Measurements from ENCODE around the gene SSTR1. TPM values are rescaled to one million over a fixed set of nuclear protein-coding genes. Genes with fewer than 3 reads are reported as not detected.

SSTR1 gene
- total RNA-seq, 2 donors from 2014 or later = not detected

DNA sequence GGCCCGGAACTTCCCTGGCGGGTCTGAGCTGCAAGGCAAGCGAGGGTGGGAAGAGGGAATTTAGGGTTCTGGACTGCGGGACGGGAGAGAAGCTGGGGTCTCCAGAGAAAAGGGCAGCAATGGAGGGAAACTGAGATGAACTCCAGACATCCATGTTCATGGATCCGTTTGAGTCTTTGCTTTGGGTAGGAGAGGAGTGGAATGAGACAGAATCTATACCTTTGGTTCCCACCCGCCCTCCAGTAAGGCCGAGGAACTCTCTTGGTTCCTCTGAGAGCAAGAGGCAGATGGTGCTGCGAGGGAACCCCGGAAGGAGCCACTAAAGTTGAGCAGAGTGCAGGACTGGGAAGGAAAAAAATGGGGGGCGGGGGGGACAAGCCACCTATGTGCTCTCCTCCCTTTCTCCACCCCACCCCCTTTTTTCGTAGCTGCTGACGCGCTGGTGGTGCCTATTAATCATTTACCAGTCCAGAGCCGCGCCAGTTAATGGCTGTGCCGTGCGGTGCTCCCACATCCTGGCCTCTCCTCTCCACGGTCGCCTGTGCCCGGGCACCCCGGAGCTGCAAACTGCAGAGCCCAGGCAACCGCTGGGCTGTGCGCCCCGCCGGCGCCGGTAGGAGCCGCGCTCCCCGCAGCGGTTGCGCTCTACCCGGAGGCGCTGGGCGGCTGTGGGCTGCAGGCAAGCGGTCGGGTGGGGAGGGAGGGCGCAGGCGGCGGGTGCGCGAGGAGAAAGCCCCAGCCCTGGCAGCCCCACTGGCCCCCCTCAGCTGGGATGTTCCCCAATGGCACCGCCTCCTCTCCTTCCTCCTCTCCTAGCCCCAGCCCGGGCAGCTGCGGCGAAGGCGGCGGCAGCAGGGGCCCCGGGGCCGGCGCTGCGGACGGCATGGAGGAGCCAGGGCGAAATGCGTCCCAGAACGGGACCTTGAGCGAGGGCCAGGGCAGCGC lies 1.2 kb downstream of the SSTR1 start:
- Mint-ChIP-seq H3K36me3 (ENCODE audit: low read depth) (peaks cover 11% of the 10 kb centered on the region), H3K27ac (no peak overlapping the region), H3K4me3 (peak overlapping the region; percentile 62), H3K27me3 (peaks cover 52% of the 10 kb centered on the region), H3K9me3 (peaks cover 4% of the 10 kb centered on the region), H3K4me1 (peaks cover 6% of the 10 kb centered on the region)
- ATAC-seq (replicated peaks) = peak; percentile 23

- peaks cover 4% of the 10 kb centered on the region for H3K9me3 Mint-ChIP-seq
- peaks cover 56% of the 10 kb centered on the region for H3K27me3 Mint-ChIP-seq
- H3K4me1 Mint-ChIP-seq = peaks cover 6% of the 10 kb centered on the region
- peak overlapping the region; percentile 31 for H3K4me3 Mint-ChIP-seq
- peaks cover 11% of the 10 kb centered on the region for H3K36me3 Mint-ChIP-seq (ENCODE audit: low read depth)
- H3K27ac Mint-ChIP-seq = no peak overlapping the region
- peak; percentile 37 for ATAC-seq (replicated peaks)
Observed at GRCh38 chr14:38209572-38210557, 2.2 kb downstream of the SSTR1 start.

- ATAC-seq (replicated peaks) = peak; percentile 6
- Mint-ChIP-seq H3K4me1 (peaks cover 6% of the 10 kb centered on the region), H3K4me3 (peak overlapping the region; percentile 31), H3K9me3 (peaks cover 4% of the 10 kb centered on the region), H3K27me3 (peaks cover 54% of the 10 kb centered on the region), H3K36me3 (ENCODE audit: low read depth) (peaks cover 11% of the 10 kb centered on the region), H3K27ac (no peak overlapping the region)
Observed at GRCh38 chr14:38210587-38211216, 3.0 kb downstream of the SSTR1 start.

DNA sequence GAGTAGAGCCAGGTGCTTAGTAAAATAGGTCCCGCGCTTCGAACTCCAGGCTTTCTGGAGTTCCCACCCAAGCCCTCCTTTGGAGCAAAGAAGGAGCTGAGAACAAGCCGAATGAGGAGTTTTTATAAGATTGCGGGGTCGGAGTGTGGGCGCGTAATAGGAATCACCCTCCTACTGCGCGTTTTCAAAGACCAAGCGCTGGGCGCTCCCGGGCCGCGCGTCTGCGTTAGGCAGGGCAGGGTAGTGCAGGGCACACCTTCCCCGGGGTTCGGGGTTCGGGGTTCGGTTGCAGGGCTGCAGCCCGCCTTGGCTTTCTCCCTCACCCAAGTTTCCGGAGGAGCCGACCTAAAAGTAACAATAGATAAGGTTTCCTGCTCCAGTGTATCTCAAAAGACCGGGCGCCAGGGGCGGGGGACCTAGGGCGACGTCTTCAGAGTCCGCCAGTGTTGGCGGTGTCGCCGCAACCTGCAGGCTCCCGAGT lies 3.6 kb downstream of the SSTR1 start:
- no peak for ATAC-seq (replicated peaks)
- H3K36me3 Mint-ChIP-seq (ENCODE audit: low read depth) = peaks cover 11% of the 10 kb centered on the region
- H3K4me3 Mint-ChIP-seq = peak overlapping the region; percentile 5
- peaks cover 51% of the 10 kb centered on the region for H3K27me3 Mint-ChIP-seq
- H3K4me1 Mint-ChIP-seq = peaks cover 6% of the 10 kb centered on the region
- H3K27ac Mint-ChIP-seq = no peak overlapping the region
- H3K9me3 Mint-ChIP-seq = no peaks in the 10 kb centered on the region

DNA sequence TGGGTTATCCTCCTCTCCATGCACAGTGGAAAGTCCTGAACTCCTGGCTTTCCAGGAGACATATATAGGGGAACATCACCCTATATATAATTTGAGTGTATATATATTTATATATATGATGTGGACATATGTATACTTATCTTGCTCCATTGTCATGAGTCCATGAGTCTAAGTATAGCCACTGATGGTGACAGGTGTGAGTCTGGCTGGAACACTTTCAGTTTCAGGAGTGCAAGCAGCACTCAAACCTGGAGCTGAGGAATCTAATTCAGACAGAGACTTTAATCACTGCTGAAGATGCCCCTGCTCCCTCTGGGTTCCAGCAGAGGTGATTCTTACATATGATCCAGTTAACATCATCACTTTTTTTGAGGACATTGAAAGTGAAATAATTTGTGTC lies 4.4 kb downstream of the SSTR1 start:
- Mint-ChIP-seq H3K4me1 (peaks cover 6% of the 10 kb centered on the region), H3K4me3 (peak overlapping the region; percentile 5), H3K36me3 (ENCODE audit: low read depth) (peaks cover 11% of the 10 kb centered on the region), H3K9me3 (no peaks in the 10 kb centered on the region), H3K27ac (no peak overlapping the region), H3K27me3 (peaks cover 47% of the 10 kb centered on the region)
- no peak for ATAC-seq (replicated peaks)

DNA sequence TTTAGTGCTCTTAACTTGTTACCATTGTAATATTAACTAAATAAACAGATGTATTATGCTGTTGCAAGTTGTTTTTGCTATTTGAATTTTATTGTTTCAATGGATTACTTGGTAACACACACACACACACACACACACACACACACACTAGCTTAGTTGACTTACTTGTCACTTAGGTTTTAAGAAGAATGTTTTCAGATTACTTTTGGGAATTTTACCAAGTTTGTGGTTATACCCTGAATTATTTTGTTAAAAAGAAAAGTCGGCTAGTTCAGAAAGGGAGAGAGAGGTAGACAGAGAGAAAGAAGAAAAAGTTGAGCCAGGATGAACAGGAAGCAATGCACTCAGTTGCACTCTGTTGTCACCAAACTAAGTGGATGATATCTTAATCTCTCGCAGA lies 5.3 kb downstream of the SSTR1 start:
- peaks cover 38% of the 10 kb centered on the region for H3K27me3 Mint-ChIP-seq
- ATAC-seq (replicated peaks) = no peak
- H3K36me3 Mint-ChIP-seq (ENCODE audit: low read depth) = peaks cover 11% of the 10 kb centered on the region
- no peak overlapping the region for H3K4me3 Mint-ChIP-seq
- H3K9me3 Mint-ChIP-seq = no peaks in the 10 kb centered on the region
- peaks cover 6% of the 10 kb centered on the region for H3K4me1 Mint-ChIP-seq
- H3K27ac Mint-ChIP-seq = no peak overlapping the region

DNA sequence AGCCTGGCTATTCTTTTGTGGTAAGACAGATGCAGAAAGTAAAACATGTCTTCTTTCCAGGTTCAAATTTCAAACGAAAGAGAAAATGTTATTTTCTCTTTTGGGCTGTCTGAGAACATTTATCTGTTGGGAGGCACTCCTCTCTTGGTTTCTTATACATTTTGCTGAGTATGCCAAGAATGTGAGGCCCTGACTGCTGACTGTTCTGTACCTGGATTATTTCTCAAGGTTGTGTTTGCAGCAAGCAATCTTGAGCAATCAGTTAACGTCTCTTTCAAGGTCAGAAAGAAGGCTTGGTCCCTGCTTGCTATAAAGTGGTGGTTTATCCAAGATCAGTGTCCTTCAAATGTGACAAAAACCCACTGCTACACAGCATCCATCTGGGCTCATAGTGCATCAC lies 9.8 kb downstream of the SSTR1 start:
- Mint-ChIP-seq H3K4me1 (no peaks in the 10 kb centered on the region), H3K36me3 (ENCODE audit: low read depth) (no peaks in the 10 kb centered on the region), H3K27ac (no peak overlapping the region), H3K9me3 (no peaks in the 10 kb centered on the region), H3K27me3 (peaks cover 7% of the 10 kb centered on the region), H3K4me3 (no peak overlapping the region)
- ATAC-seq (replicated peaks) = no peak

- Mint-ChIP-seq H3K36me3 (ENCODE audit: low read depth) (no peaks in the 10 kb centered on the region), H3K27ac (no peak overlapping the region), H3K4me3 (no peak overlapping the region), H3K9me3 (no peaks in the 10 kb centered on the region), H3K4me1 (no peaks in the 10 kb centered on the region), H3K27me3 (no peaks in the 10 kb centered on the region)
- ATAC-seq (replicated peaks) = no peak
Observed at GRCh38 chr14:38221077-38221476, 13.4 kb downstream of the SSTR1 start.

DNA sequence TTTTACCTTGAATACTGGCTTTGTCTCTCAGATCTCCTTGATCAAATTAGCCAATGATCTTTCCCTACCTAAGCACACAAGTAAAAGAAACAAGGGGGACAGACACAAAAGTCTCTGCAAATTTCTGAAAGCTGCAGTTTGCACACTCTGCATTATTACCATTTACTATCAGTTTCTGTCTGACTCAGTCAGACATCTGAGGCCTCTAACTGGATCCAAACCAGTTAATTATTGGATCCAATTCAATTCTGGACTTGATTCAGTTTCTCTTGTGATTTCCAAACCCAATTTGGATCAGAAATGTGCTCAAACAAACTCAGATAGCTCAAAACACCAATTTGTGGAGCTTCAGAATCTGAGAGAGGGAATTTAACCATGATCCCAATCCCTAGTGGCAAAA lies 16.6 kb downstream of the SSTR1 start:
- Mint-ChIP-seq H3K4me3 (no peak overlapping the region), H3K27ac (no peak overlapping the region), H3K9me3 (no peaks in the 10 kb centered on the region), H3K27me3 (no peaks in the 10 kb centered on the region), H3K36me3 (ENCODE audit: low read depth) (no peaks in the 10 kb centered on the region), H3K4me1 (no peaks in the 10 kb centered on the region)
- no peak for ATAC-seq (replicated peaks)

GRCh38 chr14:38225946-38226345 lies 18.2 kb downstream of the SSTR1 start:
- no peaks in the 10 kb centered on the region for H3K9me3 Mint-ChIP-seq
- H3K4me3 Mint-ChIP-seq = no peak overlapping the region
- H3K27me3 Mint-ChIP-seq = no peaks in the 10 kb centered on the region
- H3K36me3 Mint-ChIP-seq (ENCODE audit: low read depth) = no peaks in the 10 kb centered on the region
- H3K4me1 Mint-ChIP-seq = no peaks in the 10 kb centered on the region
- no peak overlapping the region for H3K27ac Mint-ChIP-seq
- no peak for ATAC-seq (replicated peaks)

DNA sequence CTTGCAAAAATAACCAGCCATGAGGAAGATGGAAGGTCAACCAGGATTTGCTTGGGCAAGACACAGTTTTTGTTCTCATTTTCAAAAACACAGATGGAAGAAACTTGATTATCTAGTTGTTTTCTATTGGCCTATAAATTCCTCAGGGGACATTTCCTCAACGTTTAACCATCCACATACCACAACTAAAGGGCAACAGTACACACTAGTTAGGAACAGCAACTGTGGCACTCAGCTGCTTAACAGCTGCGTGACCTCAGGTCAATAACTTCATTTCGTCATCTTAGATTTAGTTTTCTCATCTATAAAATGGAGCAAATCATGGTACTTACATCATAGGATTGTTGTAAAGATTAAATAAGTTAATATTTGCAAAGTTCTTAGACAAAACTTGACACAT lies 18.7 kb downstream of the SSTR1 start:
- Mint-ChIP-seq H3K4me3 (no peak overlapping the region), H3K9me3 (no peaks in the 10 kb centered on the region), H3K4me1 (no peaks in the 10 kb centered on the region), H3K36me3 (ENCODE audit: low read depth) (no peaks in the 10 kb centered on the region), H3K27me3 (no peaks in the 10 kb centered on the region), H3K27ac (no peak overlapping the region)
- ATAC-seq (replicated peaks) = no peak

DNA sequence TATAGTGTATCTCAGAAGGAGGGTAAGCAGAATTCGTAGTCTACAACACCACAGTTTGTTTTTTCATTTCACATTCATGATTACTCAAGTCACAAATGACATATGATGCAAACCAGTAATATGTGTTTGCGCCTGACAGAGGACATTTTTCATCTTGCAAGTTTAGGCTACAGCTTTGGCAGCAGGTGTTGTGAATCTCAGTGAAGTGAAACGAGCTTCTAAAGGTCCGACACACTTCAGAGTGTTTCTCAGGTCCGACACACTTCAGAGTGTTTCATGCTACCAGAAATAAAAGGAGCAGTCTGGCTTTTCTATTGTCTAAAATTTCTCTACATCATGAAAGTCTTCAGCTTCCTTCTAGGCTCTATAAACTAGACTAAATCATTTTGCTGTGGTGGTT lies 25.5 kb downstream of the SSTR1 start:
- H3K4me1 Mint-ChIP-seq = no peaks in the 10 kb centered on the region
- no peaks in the 10 kb centered on the region for H3K27me3 Mint-ChIP-seq
- no peak for ATAC-seq (replicated peaks)
- H3K9me3 Mint-ChIP-seq = no peaks in the 10 kb centered on the region
- no peak overlapping the region for H3K27ac Mint-ChIP-seq
- no peak overlapping the region for H3K4me3 Mint-ChIP-seq
- H3K36me3 Mint-ChIP-seq (ENCODE audit: low read depth) = no peaks in the 10 kb centered on the region

DNA sequence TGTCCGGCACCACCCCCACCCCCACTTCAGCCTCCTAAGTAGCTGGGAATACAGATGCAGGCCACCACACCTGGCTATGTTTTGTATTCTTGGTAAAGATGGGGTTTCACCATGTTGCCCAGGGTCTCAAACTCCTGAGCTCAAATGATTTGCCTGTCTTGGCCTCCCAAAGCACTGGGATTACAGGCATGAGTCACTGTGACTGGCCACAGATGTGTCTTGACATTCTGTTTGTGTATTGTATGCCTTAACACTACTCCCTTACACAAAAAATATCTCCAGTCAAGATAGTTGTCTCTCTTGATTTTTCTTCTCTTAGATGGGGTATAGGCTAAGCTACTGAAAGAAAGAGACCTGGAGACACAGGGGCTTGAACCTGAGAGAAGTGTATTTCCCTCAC lies 30.6 kb downstream of the SSTR1 start:
- Mint-ChIP-seq H3K36me3 (ENCODE audit: low read depth) (no peaks in the 10 kb centered on the region), H3K4me3 (no peak overlapping the region), H3K27me3 (peaks cover 3% of the 10 kb centered on the region), H3K4me1 (no peaks in the 10 kb centered on the region), H3K9me3 (peaks cover 5% of the 10 kb centered on the region), H3K27ac (no peak overlapping the region)
- no peak for ATAC-seq (replicated peaks)

DNA sequence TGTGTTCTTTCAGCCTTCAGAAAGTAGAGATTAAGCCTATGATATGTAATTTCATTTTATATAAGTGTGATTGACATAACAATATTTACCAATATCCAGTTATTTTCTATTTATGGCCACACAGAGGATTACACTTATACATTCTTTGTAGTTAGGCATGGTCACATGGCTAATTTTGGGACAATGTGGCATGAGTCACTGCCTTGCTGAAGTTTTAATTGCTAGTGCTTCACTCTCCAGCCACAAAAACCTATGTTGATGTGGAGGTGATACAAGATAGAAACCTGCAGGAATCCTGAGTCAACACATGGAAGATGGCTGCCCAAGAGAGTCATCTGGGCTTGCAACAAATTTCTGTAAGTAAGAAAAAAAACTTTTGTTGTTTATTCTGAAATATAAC lies 31.2 kb downstream of the SSTR1 start:
- Mint-ChIP-seq H3K4me1 (no peaks in the 10 kb centered on the region), H3K9me3 (peaks cover 5% of the 10 kb centered on the region), H3K27me3 (peaks cover 3% of the 10 kb centered on the region), H3K4me3 (no peak overlapping the region), H3K27ac (no peak overlapping the region), H3K36me3 (ENCODE audit: low read depth) (no peaks in the 10 kb centered on the region)
- no peak for ATAC-seq (replicated peaks)
